ENCODE results near the gene B3GNT3. TPM values are rescaled to one million over a fixed set of nuclear protein-coding genes. Genes with fewer than 3 reads are reported as not detected.

B3GNT3 gene
- total and polyA plus RNA-seq, 2 of the 8 experiments (the other 6 are each of a cell fraction or from before 2014, with no cell fraction given): 1.5 TPM

GRCh38 chr19:17846146-17846545 lies 51.2 kb downstream of the B3GNT3 start:
- Histone ChIP-seq H2BK12ac (ENCODE audit: low read depth, low read length) (no peak overlapping the region), H4K20me1 (replicated peaks in 1 of 2; ENCODE audit: control insufficient read depth in 1 of 2, insufficient read depth in 2 of 2, low read length in 2 of 2) (no peaks in the 10 kb centered on the region), H3K4me2 (ENCODE audit: insufficient read depth in 1 of 2, low read depth in 2 of 2, low read length in 2 of 2) (no peak overlapping the region), H3K9me3 (ENCODE audit: insufficient read depth in 2 of 2, low read depth in 1 of 2, low read length in 1 of 2) (no peaks in the 10 kb centered on the region), H3K27me3 (replicated peaks in 1 of 4; ENCODE audit: control insufficient read depth in 3 of 4, extremely low read depth in 1 of 4, insufficient read depth in 3 of 4, low read length in 3 of 4) (peaks cover 0 to 11% (median 3%) of the 10 kb centered on the region in 4 experiments; a peak in 5 of 7 replicates), H3K56ac (replicated peaks; ENCODE audit: insufficient read length, low read depth, low read length) (no peak overlapping the region), H3K4me3 (ENCODE audit: extremely low read depth in 1 of 4, insufficient read depth in 2 of 4, low read depth in 3 of 4, low read length in 4 of 4) (no peak overlapping the region), H3K4ac (replicated peaks; ENCODE audit: insufficient read length, low read depth, low read length) (no peak overlapping the region), H2BK5ac (ENCODE audit: low read depth, low read length) (no peak overlapping the region), H4K91ac (replicated peaks; ENCODE audit: insufficient read length, low read length) (no peak overlapping the region), H3K23ac (ENCODE audit: insufficient read length) (no peak overlapping the region), H3K14ac (ENCODE audit: insufficient read length) (no peak overlapping the region), H2AK5ac (ENCODE audit: low read depth, low read length) (no peak overlapping the region), H3K79me2 (ENCODE audit: control insufficient read depth in 1 of 2, insufficient read depth in 2 of 2, low read length in 2 of 2) (no peaks in the 10 kb centered on the region), H4K8ac (ENCODE audit: extremely low read depth, insufficient read depth, low read length) (no peak overlapping the region), H2BK20ac (ENCODE audit: low read length) (no peak overlapping the region), H2AFZ (ENCODE audit: low read length) (no peak overlapping the region), H3K27ac (ENCODE audit: low read depth, low read length) (no peak overlapping the region), H4K5ac (ENCODE audit: insufficient read length, low read depth, low read length) (no peak overlapping the region), H3K9ac (replicated peaks in 1 of 4; ENCODE audit: extremely low read depth in 1 of 4, low read depth in 3 of 4, low read length in 3 of 4) (no peak overlapping the region), H3K4me1 (replicated peaks in 1 of 4; ENCODE audit: control insufficient read depth in 3 of 4, insufficient read depth in 4 of 4, low read length in 3 of 4) (peaks cover 0 to 14% (median 4%) of the 10 kb centered on the region in 4 experiments; a peak in 5 of 7 replicates), H2BK120ac (replicated peaks; ENCODE audit: low read depth, low read length) (no peak overlapping the region), H3K79me1 (ENCODE audit: low read depth, low read length) (no peaks in the 10 kb centered on the region), H3K23me2 (ENCODE audit: low read depth, low read length) (peaks cover 13% of the 10 kb centered on the region), H2BK15ac (ENCODE audit: low read length) (no peak overlapping the region), H3K18ac (ENCODE audit: extremely low read depth, low read length) (no peak overlapping the region), H3K36me3 (ENCODE audit: control insufficient read depth in 2 of 4, insufficient read depth in 4 of 4, low read length in 3 of 4) (no peaks in the 10 kb centered on the region)
- POLR2A ChIA-PET (ENCODE audit: partially characterized antibody): interaction anchor here (1.5 to 12.1 kb wide), 2 partner anchors 16 to 87 kb away, joined by 3 to 141 read pairs; partner anchors contain the start of genes CCDC124 and RPL18A
- WGBS, 2 experiments (ENCODE audit: extremely low coverage in 1 of 2, insufficient coverage in 1 of 2, insufficient read length in 1 of 2, insufficient replicate concordance in 2 of 2, low coverage in 1 of 2, low lambda C conversion rate in 2 of 2, missing lambda C conversion rate in 1 of 2): 88% methylated on average over 8 of the region's 8 CpGs; no CpG with 5 or more reads in 1 of the 2 experiments
- DNase-seq (ENCODE audit: low read depth in 1 of 2, low spot score in 2 of 2) (no peak), FAIRE-seq (no peak)
- CTCF ChIA-PET (ENCODE audit: partially characterized antibody): interaction anchor here (0.8 to 1.5 kb wide), 3 partner anchors 9 to 71 kb away, joined by 3 to 8 read pairs (median 5); no protein-coding TSS in a partner anchor
- TF ChIP-seq USF2 (IDR thresholded peaks at IDR 0.05; ENCODE audit: low read length) (no peak), ATF2 (IDR thresholded peaks at IDR 0.05; ENCODE audit: low read length) (no peak), POLR2AphosphoS5 (IDR thresholded peaks at IDR 0.05; ENCODE audit: low read depth, low read length) (no peak), CTBP2 (IDR thresholded peaks at IDR 0.05; ENCODE audit: borderline replicate concordance, insufficient read depth, insufficient read length, low read length) (no peak), CTCF (IDR thresholded peaks at IDR 0.05; ENCODE audit: control extremely low read depth in 1 of 3, insufficient read depth in 1 of 3, low read depth in 1 of 3, low read length in 3 of 3) (no peak), E2F6 (IDR thresholded peaks at IDR 0.05) (no peak), EZH2 (IDR thresholded peaks at IDR 0.05; ENCODE audit: low read depth, low read length, severe bottlenecking) (no peak)
